Upper lobe of left lung (tissue), 6 donors: Measurements from ENCODE around the gene CADM3. TPM values are rescaled to one million over a fixed set of nuclear protein-coding genes. Genes with fewer than 3 reads are reported as not detected.

Source experiments
- ATAC-seq, 2 donors: fragments of 200-7000 bp; cut with Tn5 transposase; one replicate each; pipeline ENCODE4 v1.9.1; 2022; ENCODE audit warnings: mild to moderate bottlenecking in 2 of 2, moderate library complexity in 2 of 2; ENCODE audit not compliant: low FRiP score in 2 of 2
- DNase-seq, 2 donors: peaks; one replicate each; pipeline ENCODE4 v3.0.0-alpha.2; 2019 to 2020
- H3K27ac ChIP-seq, 4 donors: fragments of 200-600 bp; sonication (generic); one replicate each; pipeline ENCODE4 v1.5.1; 2016 to 2019
- H3K27me3 ChIP-seq, 4 donors: fragments of 200-600 bp; sonication (generic); one replicate each; pipeline ENCODE4 v1.5.1; 2017 to 2019
- H3K36me3 ChIP-seq, 4 donors: fragments of 200-600 bp; sonication (generic); one replicate each; pipeline ENCODE4 v1.5.1; 2016 to 2019
- H3K4me1 ChIP-seq, 4 donors: fragments of 200-600 bp; sonication (generic); one replicate each; pipeline ENCODE4 v1.5.1; 2018 to 2019
- H3K4me3 ChIP-seq, 4 donors: fragments of 200-600 bp; sonication (generic); one replicate each; pipeline ENCODE4 v1.5.1; 2017 to 2019; ENCODE audit warnings: mild to moderate bottlenecking in 2 of 4, moderate library complexity in 1 of 4
- H3K9me3 ChIP-seq, 4 donors: fragments of 200-600 bp; sonication (generic); one replicate each; pipeline ENCODE4 v1.5.1; 2018 to 2019
- CTCF ChIP-seq, 6 experiments: fragments of 450-650 bp in 4 of 6; fragments of 200-600 bp in 2 of 6; sonication (generic) in 2 of 6; IDR thresholded peaks; one replicate each; pipeline ENCODE4 v1.5.1; 2016 to 2019; ENCODE audit warnings: antibody characterized with exemption in 6 of 6
- EP300 ChIP-seq, 4 donors: sonication (generic); formaldehyde crosslinking; IDR thresholded peaks; one replicate each; pipeline ENCODE4 v1.5.1; 2017; ENCODE audit warnings: antibody characterized with exemption in 4 of 4, control low read depth in 2 of 4
- POLR2A ChIP-seq, 4 donors: fragments of 450-650 bp; IDR thresholded peaks; one replicate each; pipeline ENCODE4 v1.5.1; 2016 to 2017; ENCODE audit warnings: antibody characterized with exemption in 4 of 4, mild to moderate bottlenecking in 2 of 4
- POLR2AphosphoS5 ChIP-seq, 2 donors: sonication (generic); formaldehyde crosslinking; IDR thresholded peaks; one replicate each; pipeline ENCODE4 v1.5.1; 2017; ENCODE audit warnings: antibody characterized with exemption in 2 of 2
- WGBS, 2 donors: methylation state at CpG; one replicate each; pipeline ENCODE4 v1.1.5; 2017 to 2018; 5-methylcytosine and 5-hydroxymethylcytosine counted together
- total RNA-seq, 6 donors: library from RNA; depleted of rRNA in 4 of 6; stranded (reverse); fragments of >200 nt in 4 of 6; gene quantifications; one replicate each; pipeline versions ENCODE4 v1.1.0 to v1.2.1, GENCODE V29; 2016 to 2021
- donor health status: DM: no; HTN: no; CAD: no; lungs with moderate emphysema.
- donor health status: DM: no; HTN: yes; CAD: no; lungs with severe emphysema.

The CADM3 gene
- total RNA-seq, 6 donors from 2014 or later, result 0.98 to 16.0 (median 2.0) TPM

DNA sequence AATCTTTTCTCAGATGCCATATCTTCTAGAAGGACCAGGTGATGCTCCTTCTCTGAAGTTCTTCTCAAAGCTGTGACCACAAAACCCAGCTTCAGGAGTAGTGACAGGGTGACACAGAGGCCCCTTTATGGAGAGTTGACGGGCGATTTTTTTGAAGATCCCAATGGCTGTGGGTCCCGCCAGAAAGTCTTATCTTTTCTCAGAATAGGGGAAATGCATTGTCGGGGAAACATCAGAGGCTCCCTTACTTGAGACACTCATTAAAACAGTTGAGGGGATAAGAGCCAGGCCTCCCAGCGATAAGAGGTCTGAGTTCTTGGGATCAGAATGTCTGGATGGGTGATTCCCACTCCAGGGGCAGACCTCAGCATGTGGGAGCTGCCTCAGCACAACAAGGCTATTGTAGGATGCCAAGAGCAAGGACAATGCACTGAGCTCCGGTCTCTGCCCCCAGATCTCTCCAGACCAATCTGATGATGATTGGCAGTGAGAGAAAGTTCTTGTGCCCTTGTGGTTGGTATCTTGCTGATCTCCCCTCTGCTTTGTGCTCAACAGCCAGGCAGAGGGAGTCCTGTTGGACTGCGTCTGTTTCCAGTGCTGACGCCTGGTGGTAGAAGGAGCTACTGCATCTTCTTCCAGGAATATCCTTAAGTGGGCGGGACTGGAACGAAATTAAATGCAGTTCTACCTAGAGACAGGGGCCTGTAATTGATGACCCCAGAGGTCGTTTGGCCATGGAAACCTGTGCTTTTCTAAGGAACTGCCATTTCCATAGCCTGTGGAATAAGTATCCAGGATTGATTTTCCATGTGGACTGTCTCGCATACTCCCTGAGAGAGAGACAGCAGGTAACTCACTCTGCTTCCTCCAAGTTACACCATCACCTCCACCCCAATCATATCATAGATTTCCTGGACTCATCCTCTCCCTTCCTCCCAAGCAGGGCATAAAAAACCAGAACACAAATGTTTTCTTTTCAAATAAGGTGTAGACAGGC is 26.4 kb downstream of the CADM3 start:
- Histone ChIP-seq H3K4me1 (peaks cover 5 to 20% (median 12%) of the 10 kb centered on the region in 4 donors), H3K27me3 (no peaks in the 10 kb centered on the region), H3K27ac (no peak overlapping the region), H3K9me3 (no peaks in the 10 kb centered on the region), H3K36me3 (no peaks in the 10 kb centered on the region), H3K4me3 (no peak overlapping the region)
- DNase-seq, result peak in 1 of 2 donors; percentile 65
- WGBS, 2 donors, result 43 to 46% methylated on average over 12 of the region's 12 CpGs
- ATAC-seq, result peak; percentile 70 to 82
- TF ChIP-seq CTCF (IDR thresholded peaks at IDR 0.05) (peak; percentile 77 to 90 (median 85)), POLR2A (IDR thresholded peaks at IDR 0.05) (no peak)

- WGBS, 2 donors, result 70 to 84% methylated on average over 5 of the region's 5 CpGs
- Histone ChIP-seq H3K27me3 (no peaks in the 10 kb centered on the region), H3K4me3 (peak overlapping the region in 1 of 4 donors; percentile 16), H3K27ac (no peak overlapping the region), H3K4me1 (peaks cover 5 to 25% (median 12%) of the 10 kb centered on the region in 4 donors), H3K36me3 (no peaks in the 10 kb centered on the region), H3K9me3 (no peaks in the 10 kb centered on the region)
- TF ChIP-seq EP300 (IDR thresholded peaks at IDR 0.05), result no peak
- TF ChIP-seq POLR2A (IDR thresholded peaks at IDR 0.05), result no peak
- no peak for TF ChIP-seq POLR2AphosphoS5 (IDR thresholded peaks at IDR 0.05)
- no peak for TF ChIP-seq CTCF (IDR thresholded peaks at IDR 0.05)
- ATAC-seq, result no peak
- no peak for DNase-seq
These were observed 28.5 kb downstream of the CADM3 start for GRCh38 chr1:159199901-159200300.

GRCh38 chr1:159200769-159201168 is 29.4 kb downstream of the CADM3 start:
- Histone ChIP-seq H3K4me1 (peaks cover 5 to 25% (median 12%) of the 10 kb centered on the region in 4 donors), H3K27ac (no peak overlapping the region), H3K36me3 (no peaks in the 10 kb centered on the region), H3K27me3 (no peaks in the 10 kb centered on the region), H3K9me3 (no peaks in the 10 kb centered on the region), H3K4me3 (peak overlapping the region in 1 of 4 donors; percentile 16)
- DNase-seq (peak in 1 of 2 donors; percentile 56), ATAC-seq (no peak)
- TF ChIP-seq CTCF (IDR thresholded peaks at IDR 0.05) (no peak), POLR2AphosphoS5 (IDR thresholded peaks at IDR 0.05) (no peak), EP300 (IDR thresholded peaks at IDR 0.05) (no peak), POLR2A (IDR thresholded peaks at IDR 0.05) (no peak)
- WGBS, 2 donors, result 39 to 49% methylated on average over 13 to 16 of the region's 18 CpGs

DNA sequence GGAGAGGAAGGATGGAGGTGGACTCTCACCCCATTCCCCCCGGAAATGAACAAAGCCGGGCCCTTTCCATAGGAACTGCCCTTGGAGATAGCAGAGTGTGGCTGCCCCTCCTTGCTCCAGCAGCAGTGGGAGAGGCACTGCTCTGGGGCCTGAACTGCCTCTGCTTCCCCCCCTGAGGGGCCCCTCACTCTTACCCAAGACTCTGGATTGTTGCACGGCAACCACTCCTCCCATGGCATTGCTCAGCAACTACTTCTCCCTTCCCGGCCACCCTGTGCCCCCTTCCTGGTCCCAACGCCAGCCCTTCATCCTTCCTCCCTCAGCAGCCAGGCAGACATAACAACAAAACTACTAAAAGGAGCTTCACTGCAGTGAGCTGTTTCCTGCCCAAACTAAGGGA is 30.2 kb downstream of the CADM3 start:
- WGBS, 2 donors, result 10 to 20% methylated on average over 5 of the region's 5 CpGs
- ATAC-seq (no peak), DNase-seq (no peak)
- Histone ChIP-seq H3K27me3 (no peaks in the 10 kb centered on the region), H3K9me3 (no peaks in the 10 kb centered on the region), H3K4me1 (peaks cover 5 to 25% (median 12%) of the 10 kb centered on the region in 4 donors), H3K36me3 (no peaks in the 10 kb centered on the region), H3K4me3 (peak overlapping the region in 2 of 4 donors; percentile 3 to 12), H3K27ac (peak overlapping the region in 1 of 4 donors; percentile 4)
- no peak for TF ChIP-seq EP300 (IDR thresholded peaks at IDR 0.05)
- TF ChIP-seq POLR2A (IDR thresholded peaks at IDR 0.05), result no peak
- no peak for TF ChIP-seq POLR2AphosphoS5 (IDR thresholded peaks at IDR 0.05)
- TF ChIP-seq CTCF (IDR thresholded peaks at IDR 0.05), result no peak
